PC-3 (cell line): ENCODE results near the gene TSHZ2. TPM values are rescaled to one million over a fixed set of nuclear protein-coding genes. Genes with fewer than 3 reads are reported as not detected.

ENCODE experiments used
- ATAC-seq: fragments of 200-7000 bp; cut with Tn5 transposase; 2 replicates; pipeline ENCODE4 v1.9.1; 2020; ENCODE audit warnings: mild to moderate bottlenecking, moderate library complexity
- BruUV-seq: library from RNA; stranded (reverse); fragments of 400-500 nt; replicated peaks from 2 replicates; lab custom pipeline; 2021; lab: Mats Ljungman, UMichigan
- CTCF ChIA-PET: fragments of 300-600 bp; sonication (Branson Sonifier 250); formaldehyde crosslinking; loops from one replicate; lab custom pipeline; 2022; ENCODE audit warnings: antibody characterized with exemption; lab: Charles Lee
- POLR2A ChIA-PET: fragments of 300-600 bp; sonication (Branson Sonifier 250); formaldehyde crosslinking; loops from one replicate; lab custom pipeline; 2022; ENCODE audit warnings: antibody characterized with exemption; ENCODE audit not compliant: unreplicated experiment; lab: Charles Lee
- DNase-seq: peaks from one replicate; pipeline ENCODE4 v3.0.0-alpha.2; 2015
- H2AFZ ChIP-seq: fragments of 300-600 bp; sonication (generic); 2 replicates; pipeline ENCODE4 v1.6.0; 2016; ENCODE audit warnings: antibody characterized with exemption, low read length
- H3F3A ChIP-seq: fragments of 300-600 bp; sonication (generic); one replicate; pipeline ENCODE4 v1.6.0; 2017; ENCODE audit warnings: antibody characterized with exemption, low read length, control low read depth, mild to moderate bottlenecking; ENCODE audit not compliant: unreplicated experiment
- H3K27ac ChIP-seq: fragments of 300-600 bp; sonication (generic); 2 replicates; pipeline ENCODE4 v1.5.1; 2016; ENCODE audit warnings: mild to moderate bottlenecking, low read length
- H3K27me3 ChIP-seq: fragments of 300-600 bp; sonication (generic); 2 replicates; pipeline ENCODE4 v1.6.1; 2016; ENCODE audit warnings: low read length, mixed read lengths
- H3K36me3 ChIP-seq: fragments of 300-600 bp; sonication (generic); 2 replicates; pipeline ENCODE4 v1.6.1; 2016; ENCODE audit warnings: low read depth, mixed run types, low read length, mixed read lengths
- H3K4me1 ChIP-seq: fragments of 300-600 bp; sonication (generic); 2 replicates; pipeline ENCODE4 v1.5.1; 2016; ENCODE audit warnings: low read length; ENCODE audit not compliant: insufficient read depth
- H3K4me2 ChIP-seq: fragments of 300-600 bp; sonication (generic); 2 replicates; pipeline ENCODE4 v1.6.0; 2016; ENCODE audit warnings: low read length
- H3K4me3 ChIP-seq: fragments of 300-600 bp; sonication (generic); 2 replicates; pipeline ENCODE4 v1.5.1; 2016; ENCODE audit warnings: mild to moderate bottlenecking, low read length, mixed read lengths
- H3K79me2 ChIP-seq: fragments of 300-600 bp; sonication (generic); 2 replicates; pipeline ENCODE4 v1.6.1; 2017; ENCODE audit warnings: low read length, mixed read lengths
- H3K9ac ChIP-seq: fragments of 300-600 bp; sonication (generic); 2 replicates; pipeline ENCODE4 v1.6.0; 2016; ENCODE audit warnings: mild to moderate bottlenecking, low read length
- H3K9me2 ChIP-seq: fragments of 300-600 bp; sonication (generic); replicated peaks from 2 replicates; pipeline ENCODE4 v1.6.1; 2016; ENCODE audit warnings: mixed run types, low read length, mixed read lengths
- H3K9me3 ChIP-seq: fragments of 300-600 bp; sonication (generic); 2 replicates; pipeline ENCODE4 v1.6.1; 2016; ENCODE audit warnings: low read length, mixed read lengths
- H4K20me1 ChIP-seq: fragments of 300-600 bp; sonication (generic); 2 replicates; pipeline ENCODE4 v1.6.1; 2016; ENCODE audit warnings: low read length, mixed read lengths
- CTCF ChIP-seq: fragments of 300-600 bp; sonication (generic); conservative IDR thresholded peaks from 2 replicates; pipeline ENCODE4 v1.5.1; 2017; ENCODE audit warnings: antibody characterized with exemption, low read depth, mild to moderate bottlenecking, low read length
- EZH2 ChIP-seq: fragments of 300-600 bp; sonication (generic); IDR thresholded peaks from one replicate; pipeline ENCODE4 v1.6.1; 2017; ENCODE audit warnings: antibody characterized with exemption, mild to moderate bottlenecking, low read length; ENCODE audit not compliant: unreplicated experiment
- EZH2phosphoT487 ChIP-seq: fragments of 300-600 bp; sonication (generic); IDR thresholded peaks from 2 replicates; pipeline ENCODE4 v1.6.1; 2018; ENCODE audit warnings: mild to moderate bottlenecking, antibody characterized with exemption, low read length, borderline replicate concordance
- intact Hi-C: fragments of 100-400 bp; cut with micrococcal nuclease; formaldehyde crosslinking; loops from 2 replicates; pipeline ENCODE4 v1.9.0; 2023
- total RNA-seq: library from RNA; depleted of rRNA; stranded (reverse); fragments of >200 nt; gene quantifications from 2 replicates; pipeline ENCODE4 v1.2.3, GENCODE V29; 2014

Gene TSHZ2
- total RNA-seq, 1 experiment from 2014 or later, result not detected

GRCh38 chr20:53053595-53053994 is 81.4 kb downstream of the TSHZ2 start:
- ATAC-seq (no peak), DNase-seq (no peak)
- Histone ChIP-seq H3K9ac (no peak overlapping the region), H3K9me3 (no peaks in the 10 kb centered on the region), H3K9me2 (no peaks in the 10 kb centered on the region), H3K36me3 (no peaks in the 10 kb centered on the region), H3K4me3 (no peak overlapping the region), H3K4me2 (no peak overlapping the region), H3F3A (no peaks in the 10 kb centered on the region), H4K20me1 (no peaks in the 10 kb centered on the region), H2AFZ (no peak overlapping the region), H3K27ac (no peak overlapping the region), H3K4me1 (no peaks in the 10 kb centered on the region), H3K79me2 (no peaks in the 10 kb centered on the region), H3K27me3 (peaks cover 33% of the 10 kb centered on the region)
- no TSS peak for BruUV-seq
- ChIA-PET POLR2A (no interaction called here), CTCF (no interaction called here)
- TF ChIP-seq EZH2 (no peak), CTCF (no peak)
- intact Hi-C loops, result no loop called here

GRCh38 chr20:53055367-53056067 is 83.4 kb downstream of the TSHZ2 start:
- Histone ChIP-seq H3K9me3 (no peaks in the 10 kb centered on the region), H4K20me1 (no peaks in the 10 kb centered on the region), H3K9ac (no peak overlapping the region), H3K79me2 (no peaks in the 10 kb centered on the region), H3K27me3 (peaks cover 48% of the 10 kb centered on the region), H3K27ac (no peak overlapping the region), H3K4me3 (no peak overlapping the region), H3K4me2 (no peak overlapping the region), H3K36me3 (no peaks in the 10 kb centered on the region), H3K4me1 (no peaks in the 10 kb centered on the region), H2AFZ (no peak overlapping the region), H3K9me2 (no peaks in the 10 kb centered on the region), H3F3A (no peaks in the 10 kb centered on the region)
- CTCF ChIA-PET, result no interaction called here
- TF ChIP-seq EZH2 (no peak), EZH2phosphoT487 (no peak), CTCF (no peak)
- no peak for DNase-seq
- ATAC-seq, result no peak
- no TSS peak for BruUV-seq
- POLR2A ChIA-PET, result no interaction called here
- intact Hi-C loops, result no loop called here

GRCh38 chr20:53057579-53057978 is 85.4 kb downstream of the TSHZ2 start:
- intact Hi-C loops, result no loop called here
- H3K36me3 ChIP-seq, result no peaks in the 10 kb centered on the region
- no TSS peak for BruUV-seq
- ATAC-seq, result no peak
- no peak overlapping the region for H3K4me2 ChIP-seq
- DNase-seq, result no peak
- no peaks in the 10 kb centered on the region for H3K9me2 ChIP-seq
- no peaks in the 10 kb centered on the region for H3F3A ChIP-seq
- H3K4me1 ChIP-seq, result no peaks in the 10 kb centered on the region
- CTCF ChIA-PET, result no interaction called here
- no peak overlapping the region for H2AFZ ChIP-seq
- no peak overlapping the region for H3K9ac ChIP-seq
- no peaks in the 10 kb centered on the region for H3K79me2 ChIP-seq
- peaks cover 46% of the 10 kb centered on the region for H3K27me3 ChIP-seq
- no peak for TF ChIP-seq EZH2
- no peak overlapping the region for H3K27ac ChIP-seq
- no peaks in the 10 kb centered on the region for H4K20me1 ChIP-seq
- no peaks in the 10 kb centered on the region for H3K9me3 ChIP-seq
- H3K4me3 ChIP-seq, result no peak overlapping the region
- POLR2A ChIA-PET, result no interaction called here
